Limb (tissue), 2 donors: ENCODE measurements around the gene KRT75.
A peak's percentile ranks its signal among the peaks of the same experiment; 100 is the strongest.

Source experiments
- DNase-seq, 2 donors: peaks; one replicate each; pipeline ENCODE4 v3.0.0-alpha.2; 2016; ENCODE audit errors: extremely low spot score in 2 of 2

Gene KRT75

DNA sequence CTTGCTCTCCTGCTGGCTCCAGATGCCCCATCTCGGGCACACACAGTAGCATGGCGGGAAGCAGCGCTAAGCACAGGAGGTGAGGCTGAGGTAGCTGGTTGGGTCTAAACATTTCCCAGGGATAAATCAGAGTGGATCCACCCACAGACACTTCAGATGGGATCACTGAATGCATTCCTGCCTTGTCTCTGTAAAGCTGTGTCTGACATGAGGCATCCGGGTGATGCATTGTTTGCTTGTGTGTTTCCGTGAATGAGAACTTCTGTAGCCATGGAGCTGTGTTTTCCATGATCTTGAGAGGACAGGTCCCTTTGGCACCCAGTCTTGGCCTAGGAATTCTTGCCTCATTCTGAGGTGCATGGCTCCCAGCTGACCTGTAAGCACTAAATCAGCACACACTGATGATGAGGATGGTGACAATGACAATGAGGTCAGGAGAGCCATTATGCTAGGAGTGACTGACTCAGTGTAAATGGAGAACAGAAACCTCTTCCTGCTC, 6.7 kb upstream of the KRT75 start:
- no peak for DNase-seq

GRCh38 chr12:52439845-52440244, 5.7 kb upstream of the KRT75 start:
- no peak for DNase-seq

DNA sequence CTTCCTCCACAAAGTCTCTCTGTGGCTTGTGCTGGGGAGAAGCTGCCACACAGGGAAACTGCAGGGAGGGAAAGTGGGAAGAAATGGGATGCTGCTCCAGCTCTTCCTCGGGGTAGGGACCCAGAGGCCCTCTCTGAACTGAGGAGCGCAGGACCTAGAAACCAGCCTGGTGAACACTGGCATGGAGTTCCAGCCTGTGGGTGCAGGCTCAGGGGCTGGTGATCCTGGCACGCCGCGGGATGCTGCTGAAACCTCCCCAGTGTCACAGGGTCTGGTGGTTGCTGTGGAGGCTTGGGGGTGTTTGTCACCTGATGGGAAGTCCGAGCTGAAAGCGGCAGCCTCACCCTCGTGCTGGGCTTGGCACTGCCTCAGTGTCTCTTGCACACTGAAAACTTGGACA, 5.2 kb upstream of the KRT75 start:
- no peak for DNase-seq

DNA sequence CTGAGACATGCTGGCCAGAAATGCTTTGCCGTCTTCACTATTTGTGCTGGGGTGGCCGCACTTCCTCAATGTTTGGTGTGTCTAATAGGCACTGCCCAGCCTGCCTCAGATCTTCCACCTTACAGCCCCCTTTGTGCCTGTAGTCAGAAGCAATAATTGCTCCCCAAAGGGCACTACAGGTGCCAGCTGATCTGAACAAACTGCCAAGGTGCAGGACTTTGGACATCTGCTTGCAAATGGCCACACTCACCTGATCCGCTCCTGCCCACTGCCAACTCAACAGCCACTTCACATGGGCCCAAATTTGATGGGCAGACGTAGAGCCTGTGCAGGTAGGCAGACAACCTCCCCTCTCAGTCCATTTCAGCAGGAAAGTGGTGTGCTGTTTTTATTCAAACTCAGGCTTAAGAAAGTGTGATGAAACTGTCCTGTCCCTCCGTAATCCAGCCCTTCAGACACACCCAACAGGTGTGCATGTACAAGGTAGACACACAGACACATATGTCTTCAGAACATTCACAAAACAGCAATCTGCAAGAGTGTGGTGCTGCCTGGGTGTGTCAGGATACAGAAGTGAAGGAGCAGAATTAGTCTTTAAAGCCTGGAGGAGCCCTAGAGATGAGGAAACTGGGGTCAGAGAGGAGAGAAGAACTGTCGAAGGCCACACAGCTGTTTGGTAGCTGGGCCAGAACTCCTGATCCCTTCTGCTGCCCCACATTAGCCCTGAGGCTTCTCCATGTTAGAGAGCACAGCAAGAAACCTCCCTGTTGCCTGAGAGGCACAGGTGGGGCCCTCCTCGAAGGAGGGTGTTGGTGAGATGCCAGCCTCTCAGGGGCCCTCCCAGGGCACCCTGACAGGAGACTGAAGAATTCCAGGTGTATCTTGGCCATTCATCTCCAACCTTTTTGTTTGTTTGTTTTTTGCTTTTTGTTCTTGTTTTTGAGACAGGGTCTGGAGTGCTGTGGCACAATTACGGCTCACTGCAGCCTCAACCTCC, 4.4 kb upstream of the KRT75 start:
- DNase-seq: no peak

- no peak for DNase-seq
Measured at GRCh38 chr12:52437508-52437907, 3.3 kb upstream of the KRT75 start.

GRCh38 chr12:52436828-52437474, 2.8 kb upstream of the KRT75 start:
- no peak for DNase-seq

- DNase-seq: no peak
Measured at GRCh38 chr12:52436000-52436827, 2.0 kb upstream of the KRT75 start.

GRCh38 chr12:52435659-52435999, 1.5 kb upstream of the KRT75 start:
- DNase-seq: no peak

DNA sequence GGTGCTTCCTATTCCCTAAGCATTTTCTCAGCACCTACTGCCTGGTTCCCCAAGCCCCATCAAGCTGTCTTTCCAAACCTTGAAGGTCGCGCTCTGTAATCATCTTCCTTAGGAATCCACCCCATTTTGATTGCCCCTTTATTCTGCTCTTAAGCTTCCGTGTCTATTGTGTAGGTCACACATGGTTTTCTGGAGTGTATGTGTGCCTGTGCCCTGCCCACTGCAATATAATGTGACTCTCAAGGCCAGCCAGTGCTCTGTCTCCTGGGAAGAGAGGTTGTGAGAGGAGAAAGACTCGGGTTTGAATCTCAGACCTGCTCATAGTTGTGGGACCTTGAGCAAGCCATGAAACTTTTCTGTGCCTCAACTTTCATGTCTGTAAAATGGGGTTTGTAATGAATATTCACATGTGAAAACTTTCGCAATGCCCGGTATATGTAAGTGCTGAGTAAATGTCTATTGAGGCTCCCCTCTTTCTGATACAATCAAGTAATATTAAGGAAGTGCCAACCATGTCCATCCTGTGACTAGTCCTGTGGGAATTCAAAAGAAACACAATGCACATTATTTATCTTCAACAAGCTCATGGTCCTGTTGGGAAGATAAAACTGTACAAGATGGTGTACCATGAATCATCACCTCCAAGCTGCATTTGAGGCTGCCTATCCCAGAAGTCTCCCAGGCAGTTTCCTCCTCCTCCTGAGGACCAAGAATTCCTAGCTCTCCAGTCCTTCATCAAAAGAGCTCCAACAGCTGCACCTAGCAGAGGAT, 774 bp upstream of the KRT75 start:
- no peak for DNase-seq

- DNase-seq: peak in 1 of 2 donors; percentile 6
Measured at GRCh38 chr12:52433501-52434080, 580 bp downstream of the KRT75 start.

DNA sequence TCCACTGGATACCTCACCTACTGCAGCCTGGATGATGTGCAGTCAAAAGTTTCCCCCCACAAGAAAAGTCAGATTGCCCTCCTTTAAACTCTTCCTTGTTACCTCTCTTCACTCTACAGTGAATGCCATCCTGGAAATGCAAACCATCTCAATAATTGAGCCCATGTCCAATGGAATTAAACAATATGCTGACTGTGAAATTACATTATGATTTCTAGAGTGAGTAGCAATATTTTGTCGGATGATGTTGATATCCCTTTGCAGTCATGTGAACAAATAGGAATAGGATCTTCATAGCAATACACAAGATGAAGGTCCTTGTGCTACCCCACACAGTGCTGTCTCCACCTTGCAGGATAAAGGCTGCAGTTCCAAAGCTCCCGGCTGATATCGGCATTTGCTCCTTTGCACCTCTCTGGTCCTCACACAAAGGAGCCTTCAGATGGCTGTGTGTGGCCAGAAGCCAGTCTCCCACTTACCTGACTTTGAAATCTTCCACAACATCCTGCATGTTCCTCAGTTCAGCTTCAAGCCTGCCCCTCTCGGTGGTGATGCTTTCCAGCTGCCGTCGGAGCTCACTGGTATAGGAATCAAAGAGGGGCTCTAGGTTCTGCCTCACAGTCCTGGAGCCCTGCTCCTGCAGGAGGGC, 1.5 kb downstream of the KRT75 start:
- peak in 1 of 2 donors; percentile 15 for DNase-seq

DNA sequence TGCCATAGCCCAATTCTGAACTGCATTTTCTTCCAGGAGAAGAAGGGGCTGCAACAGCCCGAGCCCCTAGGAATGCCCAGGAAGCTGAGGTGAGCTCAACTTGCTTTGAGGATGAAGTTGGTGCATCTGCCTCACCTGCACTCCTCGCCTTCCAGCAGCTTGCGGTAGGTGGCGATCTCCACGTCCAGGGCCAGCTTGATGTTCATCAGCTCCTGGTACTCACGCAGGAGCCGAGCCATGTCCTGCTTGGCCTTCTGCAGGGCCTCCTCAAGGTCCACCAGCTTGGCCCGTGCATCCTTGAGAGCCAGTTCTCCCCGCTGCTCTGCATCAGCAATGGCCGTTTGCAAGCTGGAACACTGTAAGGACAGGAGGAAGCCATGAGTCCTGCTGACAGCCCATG, 6.0 kb downstream of the KRT75 start:
- no peak for DNase-seq

- no peak for DNase-seq
Measured at GRCh38 chr12:52427083-52427482, 7.1 kb downstream of the KRT75 start.

- DNase-seq: no peak
Measured at GRCh38 chr12:52426034-52426433, 8.1 kb downstream of the KRT75 start.

- no peak for DNase-seq
Measured at GRCh38 chr12:52425466-52425865, 8.7 kb downstream of the KRT75 start.

- DNase-seq: no peak
Measured at GRCh38 chr12:52423661-52424500, 10.3 kb downstream of the KRT75 start.

DNA sequence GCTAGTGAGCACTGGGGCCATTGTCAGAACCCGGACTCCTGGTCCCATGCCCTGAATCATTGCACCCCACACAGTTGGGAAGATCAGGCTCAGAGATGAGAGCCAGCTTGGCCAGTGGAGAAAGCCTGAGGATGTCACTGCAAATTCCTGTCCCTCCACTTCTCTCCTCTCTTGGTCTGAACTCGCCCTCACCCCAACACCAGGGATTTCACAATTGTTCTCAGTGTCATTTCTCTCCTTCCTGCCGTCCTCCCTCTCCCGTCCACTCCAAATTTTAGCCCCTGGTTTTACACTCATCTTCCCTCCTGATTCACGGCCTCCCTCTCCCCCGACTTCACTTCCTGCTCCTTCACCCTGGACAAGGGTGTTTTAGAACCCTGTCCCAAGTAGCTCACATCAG, 11.1 kb downstream of the KRT75 start:
- DNase-seq: no peak

DNA sequence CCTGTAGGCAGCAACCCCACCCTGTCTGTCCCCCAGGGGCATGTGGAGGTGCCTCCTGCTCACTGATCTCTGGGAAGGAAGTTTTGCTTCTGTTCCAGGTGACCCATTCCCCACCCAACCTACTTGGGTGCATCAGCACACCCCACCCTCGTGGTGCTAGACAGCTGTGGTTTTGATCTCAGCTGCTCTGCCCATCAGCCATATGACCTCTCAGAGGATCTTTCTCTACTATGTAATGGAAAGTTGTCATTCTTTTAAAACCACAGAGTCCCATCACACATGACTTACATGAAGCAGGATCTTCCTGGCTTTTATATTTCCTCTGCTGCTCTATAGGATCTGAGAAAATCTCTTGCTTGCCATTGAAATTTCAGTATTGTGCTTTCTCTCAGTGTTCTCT, 14.5 kb downstream of the KRT75 start:
- DNase-seq: no peak

GRCh38 chr12:52418576-52419110, 15.5 kb downstream of the KRT75 start:
- no peak for DNase-seq
